Stimulated activated CD4-positive, alpha-beta T cell treated with anti-CD3 and anti-CD28 coated beads, Interleukin-15, amount 100 ng/mL, for 48 hours (primary cell): ENCODE measurements around the gene PAPPA2.

Experiments
- DNase-seq, 2 donors: peaks; one replicate each; pipeline ENCODE4 v3.0.0-alpha.2; 2020; ENCODE audit warnings: low read depth in 2 of 2

The PAPPA2 gene

DNA sequence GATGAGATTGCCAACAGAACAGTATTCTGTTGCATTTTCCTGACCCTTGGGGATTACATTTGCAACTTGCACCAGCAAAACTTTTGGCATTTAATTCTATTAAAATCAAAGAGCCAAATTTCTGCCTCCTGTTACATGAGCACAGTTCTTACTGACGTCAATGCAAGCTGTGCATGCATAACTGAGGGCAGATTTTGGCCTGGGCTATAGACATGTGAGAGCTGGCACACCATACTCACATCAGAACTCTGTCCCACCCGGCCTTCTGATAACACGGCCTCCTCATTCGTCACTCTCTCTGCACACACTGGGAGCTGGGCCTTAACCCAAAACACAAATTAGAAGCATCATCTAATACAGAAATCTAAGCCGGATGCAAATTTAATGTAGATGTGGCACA, 31.5 kb downstream of the PAPPA2 start:
- DNase-seq: no peak

DNA sequence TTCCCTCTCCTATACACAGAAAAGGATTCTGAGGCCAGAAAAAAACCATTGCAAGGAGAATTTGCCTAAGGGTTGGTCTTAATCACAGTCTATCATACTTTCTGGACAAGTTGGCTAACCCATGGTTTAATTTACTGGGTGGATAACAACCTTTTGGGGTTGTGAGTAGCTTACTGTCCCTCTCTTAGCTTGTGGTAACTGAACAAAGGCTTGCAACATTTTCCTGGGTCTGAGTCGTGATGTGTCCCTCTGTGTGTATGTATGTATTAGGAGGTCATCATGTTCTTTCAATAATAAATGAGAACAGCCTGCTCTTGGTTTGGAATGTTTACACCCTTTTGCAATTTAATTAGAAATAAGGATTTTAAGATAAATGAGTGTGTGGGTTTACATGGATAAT, 36.7 kb downstream of the PAPPA2 start:
- DNase-seq: no peak

DNA sequence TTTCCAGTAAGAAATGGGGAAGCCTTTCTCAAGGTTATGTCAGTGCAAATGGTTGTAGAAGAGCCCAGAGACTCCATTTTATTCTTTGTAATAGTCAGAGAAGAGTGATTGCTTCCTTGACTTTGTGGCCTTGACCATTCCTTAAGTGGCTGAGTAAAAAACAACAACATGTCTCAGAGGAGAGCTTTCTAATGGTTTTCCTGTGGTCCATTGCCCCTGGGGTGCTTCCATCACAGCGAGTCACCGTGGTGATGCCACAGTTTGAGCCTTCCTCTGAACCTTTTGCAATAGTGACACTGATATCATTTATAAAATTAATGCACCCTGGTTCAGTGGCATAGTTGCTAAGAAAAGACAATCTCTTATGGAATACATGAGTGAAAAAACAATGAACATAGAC, 38.6 kb downstream of the PAPPA2 start:
- DNase-seq: no peak

DNA sequence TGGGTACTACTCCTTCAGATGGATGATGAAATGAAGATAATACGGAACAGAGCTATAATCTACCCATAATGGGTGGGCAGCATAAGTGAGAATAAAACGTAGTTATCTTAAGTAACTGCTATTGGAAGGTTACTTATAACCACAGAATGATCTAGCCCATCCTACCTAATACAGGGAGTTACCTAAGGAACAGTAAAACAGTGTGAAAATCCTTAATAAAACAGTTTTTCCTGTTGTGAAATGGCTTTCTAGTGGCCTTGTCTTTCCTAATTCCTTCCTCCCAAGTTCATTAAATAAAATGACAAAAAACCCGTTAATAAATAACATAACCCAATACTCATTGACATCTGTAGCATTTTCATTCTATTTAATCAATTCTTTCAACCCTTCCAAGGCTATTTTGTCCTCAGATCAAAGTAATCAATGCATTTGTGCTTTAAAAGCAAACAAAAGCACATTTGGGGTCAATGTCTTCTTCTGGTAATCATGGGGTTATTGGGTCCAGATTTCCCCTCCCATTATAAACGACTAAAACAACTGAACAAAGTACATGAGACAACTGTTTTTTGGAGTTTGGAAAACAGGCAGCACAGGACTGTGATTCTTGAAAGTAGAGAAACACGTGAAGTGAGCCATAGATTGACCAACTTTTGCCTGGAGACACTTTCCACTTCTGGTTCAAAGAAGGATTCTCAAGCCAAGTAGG, 42.0 kb downstream of the PAPPA2 start:
- DNase-seq: no peak

DNA sequence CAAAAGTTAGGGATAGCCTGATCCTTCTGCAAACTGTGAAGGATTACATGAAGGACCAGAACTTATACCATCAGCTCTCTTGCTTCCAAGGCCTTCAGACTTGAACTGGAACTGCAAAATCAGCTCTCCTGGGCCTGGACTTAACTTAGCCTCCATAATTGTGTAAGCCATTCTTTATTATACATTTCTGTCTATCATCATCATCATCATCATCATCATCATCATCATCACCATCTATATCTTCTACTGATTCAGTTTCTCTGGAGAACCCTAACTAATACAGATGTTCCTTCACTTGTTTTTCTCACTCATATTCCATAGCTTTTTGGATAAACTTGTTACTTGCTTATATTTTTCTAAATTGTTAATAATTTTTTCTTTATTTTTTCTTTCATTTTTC, 50.0 kb downstream of the PAPPA2 start:
- no peak for DNase-seq

DNA sequence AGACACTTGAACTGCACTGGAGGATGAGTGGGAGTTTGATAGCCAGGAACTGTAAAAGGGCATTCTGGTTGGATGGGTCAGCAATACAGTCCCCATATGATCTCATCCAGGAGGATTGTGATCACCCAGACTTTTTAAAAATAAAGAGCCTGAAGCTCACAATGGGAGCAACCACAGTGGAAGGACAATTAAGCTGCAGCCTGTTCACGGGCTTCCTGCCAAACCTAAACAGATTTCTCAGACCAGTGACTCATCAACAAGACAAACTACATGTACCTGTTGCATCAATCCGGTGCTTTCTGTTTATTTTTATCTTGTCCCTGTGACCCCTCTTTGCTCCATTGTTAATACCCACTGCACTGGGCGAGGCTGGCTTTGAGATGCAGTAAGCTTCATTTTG, 52.3 kb downstream of the PAPPA2 start:
- DNase-seq: no peak

DNA sequence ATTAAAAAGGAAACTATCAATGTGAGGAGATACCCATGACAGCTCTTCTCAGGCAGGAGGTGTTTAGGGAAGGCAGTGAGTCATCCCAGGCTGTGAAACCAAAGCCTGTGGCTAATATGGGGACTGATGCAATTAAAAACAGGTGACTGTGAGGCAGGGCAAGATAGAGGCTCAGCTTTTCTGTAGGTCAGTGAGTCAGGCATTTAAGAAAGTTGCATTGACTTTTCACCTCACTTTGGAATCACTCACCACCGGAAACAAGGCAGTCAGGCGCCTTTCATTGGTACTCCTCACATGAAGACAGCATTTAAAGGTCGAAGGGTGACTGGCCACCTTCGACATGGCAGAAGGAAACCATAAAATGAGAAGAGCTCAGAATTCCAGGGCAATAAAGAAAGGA, 54.5 kb downstream of the PAPPA2 start:
- peak in 1 of 2 donors; percentile 0 for DNase-seq

DNA sequence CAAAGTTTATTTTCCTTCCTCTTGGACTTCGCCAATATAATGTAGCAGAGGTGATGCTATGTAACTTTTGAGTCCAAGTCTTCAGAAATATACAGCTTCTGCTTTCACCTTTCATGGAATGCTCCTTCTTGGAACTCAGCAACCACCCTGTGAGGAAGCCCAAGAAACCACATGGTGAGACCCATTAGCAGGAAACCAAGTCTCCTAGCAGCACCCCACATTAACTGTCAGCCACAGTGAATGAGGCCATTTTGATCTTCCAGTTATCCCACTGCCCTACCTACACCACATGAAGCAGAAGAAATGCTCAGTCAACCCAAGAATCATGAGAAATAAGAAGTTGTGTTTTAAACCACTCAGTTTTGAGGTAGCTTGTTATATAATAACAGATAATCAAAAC, 58.2 kb downstream of the PAPPA2 start:
- no peak for DNase-seq

DNA sequence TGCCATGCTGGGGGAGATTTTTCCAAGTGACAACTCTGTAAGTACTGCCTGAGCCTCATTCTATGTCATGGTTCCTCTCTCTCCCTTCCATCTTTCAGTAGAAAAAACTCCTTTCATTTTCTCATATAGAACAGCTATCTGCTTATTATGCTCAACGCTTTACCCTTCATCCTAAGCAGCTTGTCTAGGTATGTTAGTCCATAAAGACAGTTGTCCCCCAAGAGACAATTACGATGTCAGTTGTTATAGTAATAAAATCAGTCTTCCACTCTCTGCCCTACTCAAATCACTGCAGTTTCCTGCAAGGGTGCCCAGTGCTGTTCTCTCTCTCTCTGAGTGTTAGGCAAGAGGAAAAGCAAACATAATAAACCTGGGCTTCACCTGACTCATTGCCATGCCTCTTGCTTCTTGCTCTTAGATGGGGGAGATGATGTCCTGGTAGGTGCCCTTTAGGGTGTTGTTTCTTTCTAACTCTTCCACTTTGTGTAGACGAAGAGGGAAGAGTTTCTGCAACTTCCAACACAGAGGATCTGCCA, 59.4 kb downstream of the PAPPA2 start:
- no peak for DNase-seq

DNA sequence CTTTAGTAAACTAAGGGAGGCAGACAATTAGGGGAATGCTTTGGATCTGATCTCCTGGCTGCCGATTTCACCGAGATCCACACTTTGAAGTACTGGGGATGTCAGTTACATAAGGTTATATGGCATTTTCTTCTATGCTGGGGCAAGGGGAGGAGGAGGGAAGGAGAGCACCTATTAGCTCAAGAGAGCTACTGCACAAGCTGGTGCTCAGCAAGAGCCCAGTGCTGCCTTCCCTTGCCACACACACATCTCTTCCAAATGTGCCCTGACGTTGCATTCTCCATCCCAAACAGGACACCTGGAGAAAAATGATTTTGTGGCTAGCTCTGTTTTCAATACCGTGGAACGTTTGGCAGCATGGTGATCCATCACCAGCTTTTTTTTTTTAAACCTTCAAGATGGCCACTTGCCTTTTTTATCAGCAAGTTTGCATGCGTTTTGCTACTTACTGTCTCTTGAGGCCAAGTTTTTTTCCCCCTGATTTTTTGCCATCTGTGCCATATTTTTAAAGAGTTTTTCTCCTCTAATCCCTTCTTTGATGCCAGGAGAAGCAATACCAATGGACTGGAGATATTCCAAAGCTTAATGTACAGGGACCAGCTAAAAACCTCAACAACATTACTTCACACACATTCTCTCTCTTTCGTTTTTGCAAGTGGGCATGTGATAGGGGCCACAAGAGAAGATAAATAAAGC, 66.6 kb downstream of the PAPPA2 start:
- DNase-seq: no peak

DNA sequence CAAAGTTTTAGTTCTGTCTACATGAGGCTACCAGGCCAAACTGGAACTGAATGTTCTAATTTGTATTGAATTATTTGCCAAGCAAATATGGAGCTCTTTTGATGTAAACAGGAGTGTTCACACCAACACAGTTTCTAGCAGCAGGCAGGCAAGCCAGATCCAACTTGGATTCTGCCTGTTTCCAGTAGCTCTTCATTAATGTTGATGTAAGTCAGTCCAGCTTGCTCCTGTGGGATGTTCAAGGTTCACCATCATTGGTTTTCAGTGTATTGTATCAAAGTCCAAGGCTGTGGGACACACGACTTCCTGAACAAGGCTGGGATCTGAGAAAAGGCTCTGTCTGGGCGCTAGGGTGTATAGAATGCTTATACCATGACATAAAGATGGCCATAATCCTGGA, 68.1 kb downstream of the PAPPA2 start:
- no peak for DNase-seq

DNA sequence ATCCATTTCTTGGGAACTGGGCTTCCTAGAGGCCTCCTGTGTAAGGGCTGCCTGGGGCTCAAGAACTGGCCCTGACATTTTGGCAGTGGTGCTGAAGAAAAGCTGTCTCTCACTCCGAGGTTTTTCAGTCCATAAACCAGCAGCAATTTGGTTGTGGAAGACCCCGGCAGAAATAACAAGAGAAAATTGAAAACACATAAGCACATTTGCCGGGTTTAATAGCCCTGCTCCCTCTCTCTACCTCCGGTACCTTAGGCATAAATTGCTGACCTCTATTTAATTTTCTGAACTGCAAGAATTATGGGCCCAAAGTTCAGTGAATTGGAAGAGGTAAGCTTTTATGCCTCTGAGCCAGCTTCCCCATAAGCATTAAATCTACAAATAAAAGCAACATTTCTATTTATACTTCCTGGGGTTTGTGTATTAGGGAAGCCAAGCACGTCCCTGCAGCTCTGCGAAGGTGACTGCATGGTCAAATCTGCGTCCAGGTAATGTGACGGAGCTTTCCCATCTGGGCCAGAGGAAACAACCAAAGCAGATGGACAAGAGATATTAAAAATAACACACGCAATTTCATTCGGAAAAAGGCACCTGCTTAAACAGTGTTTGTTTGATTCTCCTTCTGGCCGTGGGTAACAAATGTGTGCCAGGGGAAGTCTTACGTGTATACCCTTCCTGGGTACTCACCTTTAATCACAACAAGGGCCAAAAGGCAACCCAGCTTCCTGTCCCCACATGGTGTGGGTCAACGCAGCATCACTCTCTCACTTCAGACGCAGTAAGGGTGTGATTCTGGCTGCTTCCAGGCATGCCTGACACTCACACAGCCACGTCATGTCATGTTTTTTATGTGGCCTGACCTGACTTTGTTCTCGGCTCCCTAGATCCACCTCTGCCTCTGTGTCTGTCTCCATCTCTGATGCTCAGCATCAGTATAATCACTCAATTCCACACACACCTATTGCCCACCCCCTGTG, 69.2 kb downstream of the PAPPA2 start:
- no peak for DNase-seq

DNA sequence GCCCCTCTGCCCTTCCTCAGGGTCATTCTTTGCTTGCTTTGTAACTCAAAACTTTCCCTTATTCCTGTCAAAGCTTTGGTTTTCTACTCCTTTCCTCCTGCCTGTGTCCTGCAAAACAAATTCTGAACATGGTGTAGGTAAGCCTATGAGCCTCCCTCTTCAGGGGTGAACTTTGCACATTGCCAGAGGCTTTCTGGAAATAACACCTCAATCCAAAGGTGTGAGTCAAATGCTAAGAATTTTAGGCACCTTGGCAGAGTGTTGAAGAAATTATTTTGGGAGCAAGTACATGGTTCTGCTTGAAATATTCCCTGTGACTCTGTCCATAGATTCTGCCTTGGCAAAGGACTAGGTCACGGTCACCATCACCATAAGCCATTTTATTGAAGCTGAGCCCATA, 70.0 kb downstream of the PAPPA2 start:
- no peak for DNase-seq

DNA sequence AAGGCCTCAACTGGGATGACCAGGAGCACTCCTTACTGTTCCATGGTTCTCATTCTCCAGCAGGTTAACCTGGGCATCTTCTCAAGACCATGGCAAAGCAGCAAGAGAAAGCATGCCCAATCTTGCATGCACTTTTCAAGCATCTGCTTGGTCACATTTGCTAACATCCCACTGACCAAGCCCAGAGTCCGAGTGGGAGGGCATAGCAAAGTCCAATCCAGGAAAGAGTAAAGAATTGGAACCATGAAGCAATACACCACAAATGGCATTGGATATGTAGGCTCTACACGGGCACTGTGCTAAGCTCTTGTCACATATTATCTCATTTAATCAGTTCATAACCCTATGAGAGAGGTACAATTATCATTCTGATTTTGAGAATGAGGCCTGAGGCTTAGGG, 73.6 kb downstream of the PAPPA2 start:
- DNase-seq: no peak

DNA sequence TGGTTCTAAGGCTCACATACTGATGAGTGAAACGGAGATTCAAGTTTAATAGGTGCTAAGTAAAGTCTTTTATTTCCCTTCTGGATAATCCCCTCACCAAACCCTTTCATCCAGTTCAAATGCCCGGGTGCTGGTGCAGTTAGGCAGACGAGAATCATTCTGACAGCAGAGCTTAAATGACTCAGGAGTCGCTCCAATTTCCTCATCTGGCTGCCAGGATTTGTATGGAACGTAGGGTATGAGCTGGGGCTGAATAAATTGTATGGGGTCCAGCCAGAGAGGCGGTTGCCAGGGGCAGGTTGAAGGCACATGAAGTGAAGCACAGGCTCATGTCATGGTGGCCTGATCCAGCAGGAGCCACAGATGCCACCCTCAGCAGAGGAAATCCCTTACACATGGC, 76.0 kb downstream of the PAPPA2 start:
- DNase-seq: no peak

DNA sequence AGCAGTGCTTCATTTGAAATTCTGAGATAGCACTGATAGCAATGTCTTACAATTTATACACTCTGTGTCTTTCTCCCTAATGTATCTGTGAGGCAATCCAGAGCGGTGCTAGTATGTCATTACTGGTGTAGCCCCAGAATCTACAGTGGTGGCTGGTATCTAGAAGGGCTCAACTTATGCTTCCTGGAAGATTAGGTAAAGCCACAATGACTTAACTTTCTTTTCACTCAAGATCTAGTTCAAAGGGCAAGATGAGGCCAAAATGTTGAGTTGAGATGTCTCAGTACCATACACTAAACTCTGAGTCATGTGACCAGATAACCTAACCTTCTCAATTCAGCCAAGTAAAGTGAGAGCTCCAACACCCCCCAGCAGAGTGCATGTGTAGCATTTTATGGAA, 77.5 kb downstream of the PAPPA2 start:
- DNase-seq: no peak

DNA sequence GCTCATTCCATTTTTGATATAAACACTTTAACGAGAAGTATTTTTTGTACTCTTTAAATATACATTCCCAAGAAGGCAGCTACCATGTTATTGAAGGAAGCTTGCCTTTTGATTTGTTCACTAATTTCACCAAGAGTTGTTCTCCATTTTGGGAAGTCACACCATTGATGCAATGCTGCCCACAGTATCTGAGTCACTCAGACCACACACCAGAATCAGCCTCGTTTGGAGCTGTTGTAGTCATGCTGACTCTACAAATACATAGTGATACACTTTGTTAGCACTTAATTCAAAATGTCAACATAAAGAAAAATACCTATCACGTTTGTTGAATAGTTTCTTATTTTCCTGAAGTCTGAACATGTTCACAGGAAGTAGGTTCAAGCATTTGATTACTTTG, 78.7 kb downstream of the PAPPA2 start:
- no peak for DNase-seq

DNA sequence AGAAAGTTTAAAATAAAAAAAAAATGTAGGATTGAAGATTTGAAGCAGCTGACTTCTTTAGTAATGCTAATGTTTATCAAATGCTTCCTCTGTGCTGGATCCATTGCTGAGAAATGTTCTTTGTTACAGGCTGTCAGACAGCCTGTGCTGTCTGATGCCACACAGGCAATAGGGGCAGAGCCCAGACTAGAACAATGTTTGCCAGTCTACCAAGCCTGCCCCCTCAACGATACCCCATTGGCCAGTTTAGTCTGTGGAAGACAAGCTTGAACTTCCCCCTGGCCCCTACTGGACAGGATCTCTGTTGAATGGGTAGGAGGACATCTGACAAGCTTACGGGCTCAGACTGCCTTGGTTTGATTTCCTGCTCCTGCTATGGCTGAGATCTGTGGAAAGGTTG, 79.4 kb downstream of the PAPPA2 start:
- DNase-seq: no peak

DNA sequence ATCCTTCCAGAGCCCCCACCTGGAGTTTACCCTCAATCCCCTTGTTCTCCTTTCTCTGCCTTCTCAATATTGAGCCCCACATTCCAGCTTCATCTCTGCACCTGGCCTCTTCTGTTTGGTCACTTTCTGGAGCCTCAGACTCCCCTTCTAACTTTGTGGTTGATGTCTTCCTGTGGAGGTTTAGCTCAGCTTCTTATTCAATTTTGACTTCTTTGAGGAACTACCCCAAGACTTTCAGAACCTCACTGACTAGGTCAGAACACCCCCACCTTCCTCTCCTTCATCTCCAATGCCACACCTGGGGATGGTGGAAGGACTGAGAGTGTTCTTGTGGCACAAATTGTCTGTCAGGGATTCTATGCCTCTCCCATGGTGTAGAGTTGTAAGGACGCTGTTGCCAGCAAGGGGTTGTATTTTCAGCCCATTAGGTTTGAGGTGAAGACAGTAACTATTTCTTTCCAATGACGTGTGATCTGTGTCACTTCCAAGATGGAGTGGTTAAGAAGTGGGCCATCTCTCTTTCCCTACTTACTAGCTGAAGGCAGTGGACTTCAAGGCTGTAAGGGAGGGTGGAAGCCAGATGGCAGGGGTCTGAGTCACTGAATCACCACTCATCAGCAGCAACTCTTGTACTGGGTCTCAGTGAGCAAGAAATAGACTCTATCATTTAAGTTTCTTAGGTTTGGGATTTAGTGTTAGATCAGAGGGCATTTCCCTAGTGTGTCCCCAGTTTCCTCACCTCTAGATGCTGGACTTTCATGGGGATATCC, 80.6 kb downstream of the PAPPA2 start:
- no peak for DNase-seq

DNA sequence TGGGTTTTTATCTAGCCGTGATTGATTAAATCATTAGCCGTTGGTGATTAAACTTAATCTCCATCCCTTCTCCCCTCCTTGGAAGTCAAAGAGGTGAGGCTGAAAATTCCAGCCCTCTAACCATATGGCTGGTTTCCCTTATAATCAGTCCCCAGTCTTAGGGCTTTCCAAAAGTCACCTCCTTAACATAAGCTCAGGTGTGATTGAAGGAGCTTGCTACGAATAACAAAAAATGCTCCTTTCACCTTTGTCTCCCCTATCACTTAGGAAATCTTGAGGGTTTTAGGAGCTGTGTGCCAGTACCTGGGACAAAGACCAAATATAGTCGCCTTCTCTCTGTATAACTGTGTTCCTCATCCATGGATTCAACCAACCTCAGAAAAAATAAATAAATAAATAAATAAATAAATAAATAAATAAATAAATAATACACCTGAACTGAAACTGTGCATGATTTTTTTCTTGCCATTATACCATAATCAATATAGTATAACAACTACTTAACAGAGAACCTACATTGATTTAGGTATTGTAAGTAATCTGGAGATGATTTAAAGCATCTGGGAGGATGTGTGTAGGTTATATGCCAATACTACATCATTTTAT, 82.2 kb downstream of the PAPPA2 start:
- no peak for DNase-seq

DNA sequence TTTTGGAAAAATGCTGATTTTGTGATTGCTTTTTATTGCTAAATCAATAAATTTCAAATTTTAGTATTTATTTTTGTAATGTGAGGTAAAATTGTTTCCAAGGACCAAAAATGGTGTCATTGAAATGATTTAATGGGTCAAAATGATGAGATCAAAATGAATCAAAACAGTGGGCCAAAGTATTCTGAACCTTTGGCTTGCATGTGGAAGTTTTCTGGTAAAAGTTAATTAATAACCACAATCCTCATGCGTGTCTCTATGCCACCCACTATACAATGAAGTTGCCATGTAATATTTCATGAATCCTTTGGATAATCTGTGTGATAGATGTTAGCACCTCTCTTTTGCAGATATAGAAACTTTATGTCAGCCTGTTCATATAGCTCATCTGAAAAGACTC, 83.8 kb downstream of the PAPPA2 start:
- no peak for DNase-seq
